Panc1 (cell line): ENCODE measurements around the gene PPP6C. TPM values are rescaled to one million over a fixed set of nuclear protein-coding genes. Genes with fewer than 3 reads are reported as not detected.

Experiments used
- ATAC-seq: fragments of 200-7000 bp; cut with Tn5 transposase; 2 replicates; pipeline ENCODE4 v1.9.1; 2020; ENCODE audit warnings: mild to moderate bottlenecking, moderate library complexity
- BruUV-seq: library from RNA; stranded (reverse); fragments of 400-500 nt; replicated peaks from 2 replicates; lab custom pipeline; 2021; lab: Mats Ljungman, UMichigan
- CTCF ChIA-PET: fragments of 300-600 bp; sonication (Branson Sonifier 250); formaldehyde crosslinking; loops from one replicate; lab custom pipeline; 2022; ENCODE audit warnings: antibody characterized with exemption; lab: Charles Lee
- POLR2A ChIA-PET: fragments of 300-600 bp; sonication (Branson Sonifier 250); formaldehyde crosslinking; loops from one replicate; lab custom pipeline; 2022; ENCODE audit warnings: antibody characterized with exemption; lab: Charles Lee
- DNase-seq: peaks from one replicate; pipeline ENCODE4 v3.0.0-alpha.2; 2010; ENCODE audit warnings: low read depth, low spot score
- H3K27ac ChIP-seq: 2 replicates; pipeline ENCODE4 v1.5.1; 2011; ENCODE audit warnings: mild to moderate bottlenecking, low read length, inconsistent platforms
- H3K27me3 ChIP-seq: fragments of 200-500 bp; sonication (Bioruptor generic); 2 replicates; pipeline ENCODE4 v1.6.0; 2014; ENCODE audit warnings: low read length, inconsistent platforms; ENCODE audit not compliant: control insufficient read depth, insufficient read depth
- H3K36me3 ChIP-seq: fragments of 200-500 bp; sonication (Bioruptor generic); 2 replicates; pipeline ENCODE4 v1.5.1; 2014; ENCODE audit warnings: inconsistent platforms, mild to moderate bottlenecking, low read length, moderate library complexity; ENCODE audit not compliant: control insufficient read depth, insufficient read depth
- H3K4me1 ChIP-seq: 2 replicates; pipeline ENCODE4 v1.5.1; 2011; ENCODE audit warnings: inconsistent platforms, mild to moderate bottlenecking, low read length, moderate library complexity; ENCODE audit not compliant: control insufficient read depth, insufficient read depth
- H3K4me3 ChIP-seq, 2 experiments: 2 replicates each; pipeline ENCODE4 v1.5.1; 2011 to 2012; ENCODE audit warnings: low read depth in 2 of 2, low read length in 2 of 2, mild to moderate bottlenecking in 2 of 2, inconsistent platforms in 1 of 2, moderate library complexity in 1 of 2
- H3K9me3 ChIP-seq: fragments of 200-500 bp; sonication (Bioruptor generic); 2 replicates; pipeline ENCODE4 v1.5.1; 2014; ENCODE audit warnings: low read depth, mild to moderate bottlenecking, inconsistent platforms, low read length, moderate library complexity; ENCODE audit not compliant: control insufficient read depth, insufficient read depth
- CTCF ChIP-seq: fragments of 450-650 bp; IDR thresholded peaks from 2 replicates; pipeline ENCODE4 v1.5.1; 2017; ENCODE audit warnings: mild to moderate bottlenecking
- POLR2AphosphoS5 ChIP-seq: IDR thresholded peaks from 2 replicates; pipeline ENCODE4 v1.6.1; 2012; ENCODE audit warnings: mild to moderate bottlenecking, low read depth, low read length, moderate library complexity
- SIN3A ChIP-seq: IDR thresholded peaks from 2 replicates; pipeline ENCODE4 v1.6.1; 2012; ENCODE audit warnings: low read depth, mild to moderate bottlenecking, low read length, moderate library complexity, borderline replicate concordance; ENCODE audit not compliant: insufficient read depth
- TCF7L2 ChIP-seq: IDR thresholded peaks from 2 replicates; pipeline ENCODE4 v1.6.1; 2011; ENCODE audit warnings: mild to moderate bottlenecking, low read depth, low read length, inconsistent platforms
- in situ Hi-C: cut with HindIII; loops from 2 replicates; pipeline ENCODE4 v1.10.0; 2016; ENCODE audit warnings: low sequenced_read_pairs, low pct_unique_long_range_greater_than_20kb
- intact Hi-C: fragments of 100-400 bp; cut with micrococcal nuclease; formaldehyde crosslinking; loops from one replicate; pipeline ENCODE4 v1.10.0; 2022; ENCODE audit not compliant: unreplicated experiment
- total RNA-seq: library from RNA; stranded (reverse); gene quantifications from one replicate; pipeline ENCODE4 v1.2.1, GENCODE V29; 2021; ENCODE audit not compliant: unreplicated experiment
- TF ChIP-seq, protein P1 (sequence below), 2 experiments: IDR thresholded peaks; 2 replicates each; pipeline ENCODE4 v1.6.1; 2011 to 2012; ENCODE audit warnings: low read depth in 2 of 2, control low read depth in 1 of 2, low read length in 1 of 2, mild to moderate bottlenecking in 1 of 2, moderate library complexity in 1 of 2; ENCODE audit not compliant: insufficient read depth in 1 of 2

PPP6C gene
- total RNA-seq, 1 experiment from 2014 or later, result 27.3 TPM

DNA sequence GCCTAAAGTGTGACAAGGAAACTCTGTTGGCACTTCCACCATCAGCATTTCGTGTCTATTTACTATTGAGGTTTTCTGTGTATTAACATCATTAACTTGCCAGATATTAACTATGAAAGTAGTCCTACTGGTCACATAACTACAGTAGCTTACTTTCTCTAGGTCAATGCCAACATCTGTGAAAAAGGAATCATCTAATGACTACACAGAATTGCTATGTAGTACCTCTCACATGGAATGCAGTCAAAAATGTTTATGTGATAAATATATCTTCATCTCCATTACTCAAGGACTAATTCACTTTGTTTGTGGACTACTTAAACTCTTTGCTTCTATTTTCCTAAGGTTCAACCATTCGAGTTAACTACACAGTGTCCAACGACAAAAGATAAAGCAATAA is 48.4 kb downstream of the PPP6C start:
- BruUV-seq, result TSS peak; percentile 67
- no peak overlapping the region for H3K27ac ChIP-seq
- no peaks in the 10 kb centered on the region; the same call in 1 of the 2 replicates for H3K4me1 ChIP-seq
- CTCF ChIA-PET, result no interaction called here
- DNase-seq (no peak), ATAC-seq (no peak)
- no peaks in the 10 kb centered on the region; the same call in 1 of the 2 replicates for H3K36me3 ChIP-seq
- intact Hi-C loops, result loop anchor here (10.0 kb wide), 1 partner anchor 196 kb away; the partner anchor contains the start of gene GOLGA1
- POLR2A ChIA-PET, result no interaction called here
- no peak overlapping the region for H3K4me3 ChIP-seq
- H3K27me3 ChIP-seq, result no peaks in the 10 kb centered on the region
- TF ChIP-seq CTCF, result no peak
- TF ChIP-seq TCF7L2, result no peak
- TF ChIP-seq, protein P1, sequence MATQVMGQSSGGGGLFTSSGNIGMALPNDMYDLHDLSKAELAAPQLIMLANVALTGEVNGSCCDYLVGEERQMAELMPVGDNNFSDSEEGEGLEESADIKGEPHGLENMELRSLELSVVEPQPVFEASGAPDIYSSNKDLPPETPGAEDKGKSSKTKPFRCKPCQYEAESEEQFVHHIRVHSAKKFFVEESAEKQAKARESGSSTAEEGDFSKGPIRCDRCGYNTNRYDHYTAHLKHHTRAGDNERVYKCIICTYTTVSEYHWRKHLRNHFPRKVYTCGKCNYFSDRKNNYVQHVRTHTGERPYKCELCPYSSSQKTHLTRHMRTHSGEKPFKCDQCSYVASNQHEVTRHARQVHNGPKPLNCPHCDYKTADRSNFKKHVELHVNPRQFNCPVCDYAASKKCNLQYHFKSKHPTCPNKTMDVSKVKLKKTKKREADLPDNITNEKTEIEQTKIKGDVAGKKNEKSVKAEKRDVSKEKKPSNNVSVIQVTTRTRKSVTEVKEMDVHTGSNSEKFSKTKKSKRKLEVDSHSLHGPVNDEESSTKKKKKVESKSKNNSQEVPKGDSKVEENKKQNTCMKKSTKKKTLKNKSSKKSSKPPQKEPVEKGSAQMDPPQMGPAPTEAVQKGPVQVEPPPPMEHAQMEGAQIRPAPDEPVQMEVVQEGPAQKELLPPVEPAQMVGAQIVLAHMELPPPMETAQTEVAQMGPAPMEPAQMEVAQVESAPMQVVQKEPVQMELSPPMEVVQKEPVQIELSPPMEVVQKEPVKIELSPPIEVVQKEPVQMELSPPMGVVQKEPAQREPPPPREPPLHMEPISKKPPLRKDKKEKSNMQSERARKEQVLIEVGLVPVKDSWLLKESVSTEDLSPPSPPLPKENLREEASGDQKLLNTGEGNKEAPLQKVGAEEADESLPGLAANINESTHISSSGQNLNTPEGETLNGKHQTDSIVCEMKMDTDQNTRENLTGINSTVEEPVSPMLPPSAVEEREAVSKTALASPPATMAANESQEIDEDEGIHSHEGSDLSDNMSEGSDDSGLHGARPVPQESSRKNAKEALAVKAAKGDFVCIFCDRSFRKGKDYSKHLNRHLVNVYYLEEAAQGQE (IDR thresholded peaks at IDR 0.05; ENCODE audit: insufficient read depth in 1 of 2, low read depth in 2 of 2, low read length in 1 of 2), result no peak
- no peak for TF ChIP-seq POLR2AphosphoS5
- no peak for TF ChIP-seq SIN3A
- no peaks in the 10 kb centered on the region for H3K9me3 ChIP-seq
- in situ Hi-C loops, result no loop called here

GRCh38 chr9:125140576-125140975 is 49.0 kb downstream of the PPP6C start:
- H3K4me1 ChIP-seq, result no peaks in the 10 kb centered on the region; the same call in 1 of the 2 replicates
- no peaks in the 10 kb centered on the region for H3K27me3 ChIP-seq
- POLR2A ChIA-PET, result no interaction called here
- ATAC-seq (no peak), DNase-seq (no peak)
- no TSS peak for BruUV-seq
- CTCF ChIA-PET, result interaction anchor here (0.6 kb wide), 1 partner anchor 264 kb away, joined by 3 read pairs; no protein-coding TSS in a partner anchor
- H3K36me3 ChIP-seq, result no peaks in the 10 kb centered on the region; the same call in 1 of the 2 replicates
- H3K4me3 ChIP-seq, result no peak overlapping the region
- in situ Hi-C loops (no loop called here), intact Hi-C loops (loop anchor here (10.0 kb wide), 1 partner anchor 196 kb away; the partner anchor contains the start of gene GOLGA1)
- TF ChIP-seq, protein P1 (IDR thresholded peaks at IDR 0.05; ENCODE audit: insufficient read depth in 1 of 2, low read depth in 2 of 2, low read length in 1 of 2), result no peak
- no peak for TF ChIP-seq POLR2AphosphoS5
- TF ChIP-seq TCF7L2, result no peak
- no peak for TF ChIP-seq CTCF
- TF ChIP-seq SIN3A, result no peak
- no peak overlapping the region for H3K27ac ChIP-seq
- no peaks in the 10 kb centered on the region for H3K9me3 ChIP-seq
